GM12878 (cell line): ENCODE results near the gene ANKRD31. TPM values are rescaled to one million over a fixed set of nuclear protein-coding genes. Genes with fewer than 3 reads are reported as not detected.

ENCODE experiments used
- ATAC-seq: fragments of 200-7000 bp; cut with Tn5 transposase; 3 replicates; pipeline ENCODE4 v1.9.1; 2020; ENCODE audit warnings: mild to moderate bottlenecking, moderate library complexity
- BruUV-seq: library from RNA; stranded (reverse); fragments of 400-500 nt; replicated peaks from 2 replicates; lab custom pipeline; 2021; lab: Mats Ljungman, UMichigan
- CTCF ChIA-PET: fragments of 300-600 bp; sonication (Branson Sonifier 250); formaldehyde crosslinking; extraction: SDS; loops from one replicate; lab custom pipeline; 2021; ENCODE audit warnings: inconsistent platforms; lab: Yijun Ruan, JAX
- POLR2A ChIA-PET: fragments of 350-600 bp; formaldehyde crosslinking; extraction: SDS; loops from one replicate; lab custom pipeline; 2021; ENCODE audit warnings: inconsistent platforms; lab: Charles Lee
- RAD21 ChIA-PET: fragments of 300-600 bp; sonication (Branson Sonifier 250); formaldehyde crosslinking; loops from one replicate; lab custom pipeline; 2023; ENCODE audit warnings: antibody characterized with exemption; ENCODE audit not compliant: unreplicated experiment; lab: Charles Lee
- SMC1A ChIA-PET: fragments of 300-600 bp; sonication (Branson Sonifier 250); formaldehyde crosslinking; loops from one replicate; lab custom pipeline; 2023; ENCODE audit not compliant: unreplicated experiment, uncharacterized antibody; lab: Charles Lee
- DNase-seq: peaks from one replicate; pipeline ENCODE4 v3.0.0-alpha.2; 2011; ENCODE audit warnings: low read depth, low spot score
- FAIRE-seq: peaks from 3 replicates; lab custom pipeline; 2011; peaks lifted over from hg19 to GRCh38; lab: Jason Lieb, UNC
- H2AFZ ChIP-seq: 2 replicates; pipeline ENCODE4 v1.6.0; 2011; ENCODE audit warnings: low read depth, low read length, control low read depth; ENCODE audit not compliant: control insufficient read depth
- H3K27ac ChIP-seq: 2 replicates; pipeline ENCODE4 v1.5.1; 2011; ENCODE audit warnings: control low read depth; ENCODE audit not compliant: control insufficient read depth, insufficient read depth
- H3K27me3 ChIP-seq, 2 experiments: replicated peaks in 1 of 2; 2 replicates each; pipeline versions ENCODE4 v1.6.0 to v1.6.1; 2011; ENCODE audit warnings: low read length in 1 of 2; ENCODE audit not compliant: control insufficient read depth in 2 of 2, insufficient read depth in 2 of 2
- H3K36me3 ChIP-seq, 2 experiments: 2 replicates each; pipeline ENCODE4 v1.5.1; 2011; ENCODE audit warnings: low read length in 1 of 2; ENCODE audit not compliant: control insufficient read depth in 2 of 2, insufficient read depth in 2 of 2
- H3K4me1 ChIP-seq: 2 replicates; pipeline ENCODE4 v1.6.1; 2011; ENCODE audit warnings: mild to moderate bottlenecking, low read length, moderate library complexity, mixed read lengths; ENCODE audit not compliant: control insufficient read depth, insufficient read depth
- H3K4me2 ChIP-seq: 2 replicates; pipeline ENCODE4 v1.6.0; 2011; ENCODE audit warnings: control low read depth; ENCODE audit not compliant: control insufficient read depth, insufficient read depth
- H3K4me3 ChIP-seq: fragments of 200-600 bp; sonication (generic); 2 replicates; pipeline ENCODE4 v1.5.1; 2016
- H3K79me2 ChIP-seq: 2 replicates; pipeline ENCODE4 v1.6.0; 2011; ENCODE audit warnings: low read length; ENCODE audit not compliant: control insufficient read depth, insufficient read depth
- H3K9ac ChIP-seq: 2 replicates; pipeline ENCODE4 v1.8.0; 2011; ENCODE audit warnings: low read length, control low read depth, mixed read lengths; ENCODE audit not compliant: control insufficient read depth, insufficient read depth
- H3K9me3 ChIP-seq: replicated peaks from 3 replicates; pipeline ENCODE4 v1.5.1; 2011; ENCODE audit warnings: mild to moderate bottlenecking, low read length; ENCODE audit not compliant: control insufficient read depth, insufficient read depth
- H4K20me1 ChIP-seq: 2 replicates; pipeline ENCODE4 v1.6.0; 2011; ENCODE audit not compliant: control insufficient read depth, insufficient read depth
- BCLAF1 ChIP-seq: fragments of 450-650 bp; IDR thresholded peaks from 2 replicates; pipeline ENCODE4 v1.6.1; 2017; ENCODE audit warnings: antibody characterized with exemption, mild to moderate bottlenecking, moderate library complexity
- CHD1 ChIP-seq: IDR thresholded peaks from 2 replicates; pipeline ENCODE4 v1.6.1; 2012; ENCODE audit warnings: low read depth, low read length, improper control_type of control experiment
- CREB1 ChIP-seq: IDR thresholded peaks from 2 replicates; pipeline ENCODE4 v1.6.1; 2012; ENCODE audit warnings: low read depth, mild to moderate bottlenecking, inconsistent platforms
- GABPA ChIP-seq: IDR thresholded peaks from 2 replicates; pipeline ENCODE4 v1.6.1; 2014; ENCODE audit warnings: antibody characterized with exemption, low read depth, mild to moderate bottlenecking, inconsistent platforms
- IKZF2 ChIP-seq, 2 experiments: fragments of 450-650 bp; IDR thresholded peaks; 2 replicates each; pipeline ENCODE4 v1.6.1; 2017; ENCODE audit warnings: mild to moderate bottlenecking in 2 of 2, moderate library complexity in 2 of 2
- JUNB ChIP-seq: IDR thresholded peaks from 2 replicates; pipeline ENCODE4 v1.6.1; 2016; ENCODE audit warnings: antibody characterized with exemption, mild to moderate bottlenecking
- KDM1A ChIP-seq: fragments of 200-600 bp; sonication (generic); IDR thresholded peaks from 2 replicates; pipeline ENCODE4 v1.6.1; 2016; ENCODE audit warnings: borderline replicate concordance
- MYB ChIP-seq: fragments of 150-350 bp; IDR thresholded peaks from 2 replicates; pipeline ENCODE4 v1.6.1; 2014; ENCODE audit warnings: mild to moderate bottlenecking, low read depth, low read length, borderline replicate concordance
- NBN ChIP-seq: fragments of 450-650 bp; IDR thresholded peaks from 2 replicates; pipeline ENCODE4 v1.6.1; 2016
- SMAD5 ChIP-seq: IDR thresholded peaks from 2 replicates; pipeline ENCODE4 v1.6.1; 2016; ENCODE audit warnings: antibody characterized with exemption, low read depth
- WGBS: methylation state at CpG from one replicate; pipeline ENCODE4 v1.1.6; 2016; ENCODE audit warnings: low lambda C conversion rate; ENCODE audit not compliant: insufficient replicate concordance, insufficient coverage; ENCODE audit errors: missing lambda C conversion rate; 5-methylcytosine and 5-hydroxymethylcytosine counted together
- in situ Hi-C: fragments of 300-500 bp; cut with MboI; formaldehyde crosslinking; loops from 9 replicates; pipeline ENCODE4 v1.14.3; 2018; ENCODE audit warnings: mixed read lengths
- intact Hi-C: fragments of 100-400 bp; cut with micrococcal nuclease; formaldehyde crosslinking; loops from one replicate; pipeline ENCODE4 v1.14.2; 2022; ENCODE audit not compliant: unreplicated experiment
- polyA plus RNA-seq, 11 experiments: library from polyadenylated mRNA; depleted of rRNA in 4 of 11; unstranded in 6 of 11; stranded (reverse) in 5 of 11; fragments of >200 nt; fragmentation: Nextera tagmentation in 4 of 11; fragmentation: Illumina TruSeq in 1 of 11; extraction: Ambion mirVana in 4 of 11; extraction: Trizol in 1 of 11; gene quantifications; 1 replicate in 1 of 11; 2 replicates in 10 of 11; pipeline versions ENCODE4 v1.2.1 to v1.2.3, GENCODE V29; 2011 to 2016; ENCODE audit warnings: inconsistent platforms in 2 of 11, missing spikeins in 2 of 11, low read depth in 1 of 11
- total RNA-seq, 4 experiments: library from RNA; depleted of rRNA in 3 of 4; stranded (reverse); fragments of >200 nt in 3 of 4; fragmentation: Illumina TruSeq in 1 of 4; extraction: Trizol in 1 of 4; gene quantifications; 2 replicates each; pipeline versions ENCODE4 v1.2.1 to v1.2.3, GENCODE V29; 2013 to 2021
- TF ChIP-seq, protein P1 (sequence below): fragments of 450-650 bp; IDR thresholded peaks from 2 replicates; pipeline ENCODE4 v1.6.1; 2017; ENCODE audit warnings: mild to moderate bottlenecking, moderate library complexity
- TF ChIP-seq, protein P2 (sequence below): fragments of 450-650 bp; formaldehyde crosslinking; IDR thresholded peaks from 2 replicates; pipeline ENCODE4 v1.4.0; 2020; ENCODE audit warnings: mild to moderate bottlenecking, moderate library complexity

The ANKRD31 gene
- total and polyA plus RNA-seq, 10 of the 15 experiments (the other 5 are each of a cell fraction or from before 2014, with no cell fraction given), result under 0.01 to 0.10 (median 0.04) TPM; not detected in 3

DNA sequence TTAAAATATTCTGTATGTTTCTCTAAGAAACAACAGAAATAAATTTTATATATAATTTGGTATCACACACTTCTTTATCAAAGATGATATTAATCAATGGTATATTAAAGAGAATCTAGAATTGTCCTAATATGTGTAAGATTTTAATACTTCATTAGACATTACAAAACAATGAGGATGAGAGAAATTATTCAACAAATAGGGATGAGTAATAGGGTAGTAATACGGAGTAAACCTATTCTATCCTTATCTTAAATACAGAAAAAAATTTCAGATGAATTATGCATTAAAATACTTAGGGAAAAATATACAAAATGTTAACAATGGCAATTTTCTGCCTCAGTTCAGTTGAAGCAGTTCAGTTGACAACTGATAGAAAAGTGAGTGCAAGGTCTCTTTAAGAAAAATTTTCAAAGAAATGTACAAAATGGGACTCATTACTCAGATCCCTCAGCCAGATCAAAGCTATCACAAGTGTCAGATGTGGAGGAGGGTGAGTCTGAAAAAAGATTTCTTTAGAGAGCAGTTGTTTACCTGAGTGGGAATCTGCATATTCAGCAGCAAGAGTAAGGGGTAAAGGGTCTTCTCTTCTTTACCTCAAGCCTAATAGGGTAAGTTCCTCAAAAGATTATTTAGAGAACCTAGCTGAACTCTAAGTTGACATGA lies 127.6 kb downstream of the ANKRD31 start (continued):
- TF ChIP-seq MYB (no peak), CREB1 (no peak), GABPA (no peak)

- no peak overlapping the region for H3K4me2 ChIP-seq
- no peak overlapping the region for H3K9ac ChIP-seq
- WGBS, result 5% methylated on average over 2 of the region's 2 CpGs
- FAIRE-seq (no peak), ATAC-seq (no peak), DNase-seq (no peak)
- no peak overlapping the region for H2AFZ ChIP-seq
- intact Hi-C loops, result no loop called here
- no peaks in the 10 kb centered on the region for H3K79me2 ChIP-seq
- BruUV-seq, result no TSS peak
- RAD21 ChIA-PET, result no interaction called here
- H3K36me3 ChIP-seq, result no peaks in the 10 kb centered on the region
- in situ Hi-C loops, result no loop called here
- CTCF ChIA-PET, result no interaction called here
- H3K27ac ChIP-seq, result no peak overlapping the region
- no peak overlapping the region for H3K4me3 ChIP-seq
- no peaks in the 10 kb centered on the region for H4K20me1 ChIP-seq
- H3K9me3 ChIP-seq, result no peaks in the 10 kb centered on the region
- H3K4me1 ChIP-seq, result no peaks in the 10 kb centered on the region
- SMC1A ChIA-PET, result interaction anchor here (0.7 kb wide), 1 partner anchor 94 kb away, joined by 3 read pairs; no protein-coding TSS in a partner anchor
- no peaks in the 10 kb centered on the region; a peak in 1 of 4 replicates for H3K27me3 ChIP-seq
- POLR2A ChIA-PET, result no interaction called here
- TF ChIP-seq, protein P1, sequence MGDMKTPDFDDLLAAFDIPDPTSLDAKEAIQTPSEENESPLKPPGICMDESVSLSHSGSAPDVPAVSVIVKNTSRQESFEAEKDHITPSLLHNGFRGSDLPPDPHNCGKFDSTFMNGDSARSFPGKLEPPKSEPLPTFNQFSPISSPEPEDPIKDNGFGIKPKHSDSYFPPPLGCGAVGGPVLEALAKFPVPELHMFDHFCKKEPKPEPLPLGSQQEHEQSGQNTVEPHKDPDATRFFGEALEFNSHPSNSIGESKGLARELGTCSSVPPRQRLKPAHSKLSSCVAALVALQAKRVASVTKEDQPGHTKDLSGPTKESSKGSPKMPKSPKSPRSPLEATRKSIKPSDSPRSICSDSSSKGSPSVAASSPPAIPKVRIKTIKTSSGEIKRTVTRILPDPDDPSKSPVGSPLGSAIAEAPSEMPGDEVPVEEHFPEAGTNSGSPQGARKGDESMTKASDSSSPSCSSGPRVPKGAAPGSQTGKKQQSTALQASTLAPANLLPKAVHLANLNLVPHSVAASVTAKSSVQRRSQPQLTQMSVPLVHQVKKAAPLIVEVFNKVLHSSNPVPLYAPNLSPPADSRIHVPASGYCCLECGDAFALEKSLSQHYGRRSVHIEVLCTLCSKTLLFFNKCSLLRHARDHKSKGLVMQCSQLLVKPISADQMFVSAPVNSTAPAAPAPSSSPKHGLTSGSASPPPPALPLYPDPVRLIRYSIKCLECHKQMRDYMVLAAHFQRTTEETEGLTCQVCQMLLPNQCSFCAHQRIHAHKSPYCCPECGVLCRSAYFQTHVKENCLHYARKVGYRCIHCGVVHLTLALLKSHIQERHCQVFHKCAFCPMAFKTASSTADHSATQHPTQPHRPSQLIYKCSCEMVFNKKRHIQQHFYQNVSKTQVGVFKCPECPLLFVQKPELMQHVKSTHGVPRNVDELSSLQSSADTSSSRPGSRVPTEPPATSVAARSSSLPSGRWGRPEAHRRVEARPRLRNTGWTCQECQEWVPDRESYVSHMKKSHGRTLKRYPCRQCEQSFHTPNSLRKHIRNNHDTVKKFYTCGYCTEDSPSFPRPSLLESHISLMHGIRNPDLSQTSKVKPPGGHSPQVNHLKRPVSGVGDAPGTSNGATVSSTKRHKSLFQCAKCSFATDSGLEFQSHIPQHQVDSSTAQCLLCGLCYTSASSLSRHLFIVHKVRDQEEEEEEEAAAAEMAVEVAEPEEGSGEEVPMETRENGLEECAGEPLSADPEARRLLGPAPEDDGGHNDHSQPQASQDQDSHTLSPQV, result no peak
- TF ChIP-seq, protein P2, sequence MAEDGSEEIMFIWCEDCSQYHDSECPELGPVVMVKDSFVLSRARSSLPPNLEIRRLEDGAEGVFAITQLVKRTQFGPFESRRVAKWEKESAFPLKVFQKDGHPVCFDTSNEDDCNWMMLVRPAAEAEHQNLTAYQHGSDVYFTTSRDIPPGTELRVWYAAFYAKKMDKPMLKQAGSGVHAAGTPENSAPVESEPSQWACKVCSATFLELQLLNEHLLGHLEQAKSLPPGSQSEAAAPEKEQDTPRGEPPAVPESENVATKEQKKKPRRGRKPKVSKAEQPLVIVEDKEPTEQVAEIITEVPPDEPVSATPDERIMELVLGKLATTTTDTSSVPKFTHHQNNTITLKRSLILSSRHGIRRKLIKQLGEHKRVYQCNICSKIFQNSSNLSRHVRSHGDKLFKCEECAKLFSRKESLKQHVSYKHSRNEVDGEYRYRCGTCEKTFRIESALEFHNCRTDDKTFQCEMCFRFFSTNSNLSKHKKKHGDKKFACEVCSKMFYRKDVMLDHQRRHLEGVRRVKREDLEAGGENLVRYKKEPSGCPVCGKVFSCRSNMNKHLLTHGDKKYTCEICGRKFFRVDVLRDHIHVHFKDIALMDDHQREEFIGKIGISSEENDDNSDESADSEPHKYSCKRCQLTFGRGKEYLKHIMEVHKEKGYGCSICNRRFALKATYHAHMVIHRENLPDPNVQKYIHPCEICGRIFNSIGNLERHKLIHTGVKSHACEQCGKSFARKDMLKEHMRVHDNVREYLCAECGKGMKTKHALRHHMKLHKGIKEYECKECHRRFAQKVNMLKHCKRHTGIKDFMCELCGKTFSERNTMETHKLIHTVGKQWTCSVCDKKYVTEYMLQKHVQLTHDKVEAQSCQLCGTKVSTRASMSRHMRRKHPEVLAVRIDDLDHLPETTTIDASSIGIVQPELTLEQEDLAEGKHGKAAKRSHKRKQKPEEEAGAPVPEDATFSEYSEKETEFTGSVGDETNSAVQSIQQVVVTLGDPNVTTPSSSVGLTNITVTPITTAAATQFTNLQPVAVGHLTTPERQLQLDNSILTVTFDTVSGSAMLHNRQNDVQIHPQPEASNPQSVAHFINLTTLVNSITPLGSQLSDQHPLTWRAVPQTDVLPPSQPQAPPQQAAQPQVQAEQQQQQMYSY (CRISPR knock-in tag), result no peak
- no peak for TF ChIP-seq IKZF2 (IDR thresholded peaks at IDR 0.05)
- no peak for TF ChIP-seq SMAD5
- TF ChIP-seq JUNB, result no peak
- no peak for TF ChIP-seq KDM1A
- TF ChIP-seq BCLAF1, result no peak
- no peak for TF ChIP-seq NBN
- no peak for TF ChIP-seq CHD1
These were observed 128.2 kb downstream of the ANKRD31 start for GRCh38 chr5:75108515-75108914.
